GM20000 (cell line): Measurements from ENCODE around the gene LTV1.

ENCODE experiments used
- DNase-seq: peaks from one replicate; pipeline ENCODE4 v3.0.0; 2012; ENCODE audit warnings: low spot score
- TF ChIP-seq, protein P1 (sequence below): IDR thresholded peaks from 2 replicates; pipeline ENCODE4 v1.5.1; 2012; ENCODE audit warnings: mild to moderate bottlenecking, control low read depth; ENCODE audit errors: extremely low read depth, missing control alignments

Gene LTV1

DNA sequence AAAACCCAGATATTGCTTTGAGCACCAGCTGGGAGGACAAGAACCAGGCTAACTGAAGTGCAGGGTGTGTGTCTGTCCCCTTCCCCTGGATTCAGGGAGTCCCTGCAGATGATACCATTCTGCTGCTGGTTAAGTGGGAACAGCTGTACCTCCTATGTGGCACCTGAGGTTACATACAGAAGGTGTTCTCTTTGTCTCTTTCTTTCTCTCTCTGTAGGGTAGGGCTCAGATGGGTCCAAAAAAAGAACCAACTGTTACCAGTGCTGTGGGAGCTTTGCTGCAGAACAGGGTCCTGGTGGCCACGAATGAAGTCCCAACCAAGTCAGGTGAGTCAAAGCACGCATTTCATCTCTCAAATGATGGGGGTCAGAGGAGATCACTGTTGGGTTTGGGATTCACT is 59.7 kb downstream of the LTV1 start:
- TF ChIP-seq, protein P1, sequence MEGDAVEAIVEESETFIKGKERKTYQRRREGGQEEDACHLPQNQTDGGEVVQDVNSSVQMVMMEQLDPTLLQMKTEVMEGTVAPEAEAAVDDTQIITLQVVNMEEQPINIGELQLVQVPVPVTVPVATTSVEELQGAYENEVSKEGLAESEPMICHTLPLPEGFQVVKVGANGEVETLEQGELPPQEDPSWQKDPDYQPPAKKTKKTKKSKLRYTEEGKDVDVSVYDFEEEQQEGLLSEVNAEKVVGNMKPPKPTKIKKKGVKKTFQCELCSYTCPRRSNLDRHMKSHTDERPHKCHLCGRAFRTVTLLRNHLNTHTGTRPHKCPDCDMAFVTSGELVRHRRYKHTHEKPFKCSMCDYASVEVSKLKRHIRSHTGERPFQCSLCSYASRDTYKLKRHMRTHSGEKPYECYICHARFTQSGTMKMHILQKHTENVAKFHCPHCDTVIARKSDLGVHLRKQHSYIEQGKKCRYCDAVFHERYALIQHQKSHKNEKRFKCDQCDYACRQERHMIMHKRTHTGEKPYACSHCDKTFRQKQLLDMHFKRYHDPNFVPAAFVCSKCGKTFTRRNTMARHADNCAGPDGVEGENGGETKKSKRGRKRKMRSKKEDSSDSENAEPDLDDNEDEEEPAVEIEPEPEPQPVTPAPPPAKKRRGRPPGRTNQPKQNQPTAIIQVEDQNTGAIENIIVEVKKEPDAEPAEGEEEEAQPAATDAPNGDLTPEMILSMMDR: no peak

GRCh38 chr6:143911028-143911427 is 67.9 kb downstream of the LTV1 start:
- DNase-seq: no peak
- TF ChIP-seq, protein P1: no peak

More for the DNA sequence above, 59.7 kb downstream of the LTV1 start:
- no peak for DNase-seq

DNA sequence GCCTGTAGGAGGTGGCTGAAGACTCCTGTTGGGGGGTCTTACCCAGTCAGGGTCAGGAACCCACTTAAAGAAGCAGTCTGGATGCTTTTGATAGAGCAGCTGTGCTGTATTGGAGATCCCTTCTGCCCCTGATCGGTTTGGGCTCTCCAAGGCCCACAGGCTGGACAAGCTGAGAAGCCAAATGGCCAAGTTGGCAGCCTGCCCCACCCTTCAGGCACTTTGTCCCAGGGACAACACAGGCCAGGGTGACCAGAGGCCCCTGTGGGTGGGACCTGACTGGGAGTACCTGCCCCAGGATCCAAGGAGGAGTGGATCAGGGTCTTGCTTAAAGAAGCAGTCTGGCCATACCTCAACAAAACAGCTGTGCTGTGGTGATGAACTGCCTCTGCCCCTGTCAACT is 69.5 kb downstream of the LTV1 start:
- TF ChIP-seq, protein P1: no peak
- DNase-seq: no peak
